ENCODE measurements around the gene LARP1B. TPM values are rescaled to one million over a fixed set of nuclear protein-coding genes. Genes with fewer than 3 reads are reported as not detected.

The LARP1B gene
- total and polyA plus RNA-seq, 10 donors, result 3.7 to 17.8 (median 10.8) TPM

DNA sequence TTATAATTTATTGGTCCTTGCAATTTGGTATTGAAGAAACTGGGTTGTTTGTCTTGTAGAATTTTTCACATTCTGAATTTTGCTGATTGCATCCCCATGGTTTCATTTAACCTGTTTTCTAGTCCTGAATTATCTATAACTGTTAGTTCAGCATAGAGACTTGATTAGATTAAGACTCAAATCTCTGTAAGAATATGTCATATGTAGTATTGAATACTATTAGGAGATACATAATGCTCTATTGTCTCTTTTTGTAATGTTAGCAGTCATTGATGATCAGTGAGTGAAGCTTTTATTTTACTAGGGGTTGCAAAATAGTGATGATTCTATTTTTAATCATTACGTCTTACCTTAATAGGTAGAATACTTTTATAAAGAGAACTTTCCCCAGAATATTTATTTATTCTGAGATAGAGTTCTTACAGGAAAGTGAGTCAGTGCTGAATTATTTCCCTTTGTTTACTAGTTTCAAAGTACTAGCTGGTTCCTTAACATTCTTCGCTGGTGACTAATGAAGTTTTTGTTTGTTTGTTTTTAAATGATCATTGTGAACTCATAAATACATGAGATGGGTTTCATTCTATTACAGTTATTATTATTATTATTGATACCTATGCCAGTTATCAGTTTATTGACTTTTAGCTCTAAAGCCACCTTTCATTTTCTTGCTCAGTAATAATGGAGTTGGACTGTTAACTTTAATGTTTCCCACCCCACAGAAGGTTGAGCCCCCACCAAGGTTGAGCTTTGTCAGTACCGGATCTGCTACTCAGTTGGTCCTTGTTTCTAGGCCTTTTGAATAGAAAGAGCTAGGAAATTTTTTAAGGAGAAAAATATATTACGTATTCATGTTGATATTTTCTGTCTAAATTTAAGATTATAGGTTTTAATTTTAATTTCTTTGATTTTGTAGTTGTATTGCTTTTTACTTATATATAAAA lies 102.3 kb downstream of the LARP1B start:
- H3K27ac ChIP-seq, result no peak overlapping the region
- TF ChIP-seq POLR2AphosphoS5 (IDR thresholded peaks at IDR 0.05) (no peak), POLR2A (IDR thresholded peaks at IDR 0.05) (no peak)
- TF ChIP-seq, protein P1, sequence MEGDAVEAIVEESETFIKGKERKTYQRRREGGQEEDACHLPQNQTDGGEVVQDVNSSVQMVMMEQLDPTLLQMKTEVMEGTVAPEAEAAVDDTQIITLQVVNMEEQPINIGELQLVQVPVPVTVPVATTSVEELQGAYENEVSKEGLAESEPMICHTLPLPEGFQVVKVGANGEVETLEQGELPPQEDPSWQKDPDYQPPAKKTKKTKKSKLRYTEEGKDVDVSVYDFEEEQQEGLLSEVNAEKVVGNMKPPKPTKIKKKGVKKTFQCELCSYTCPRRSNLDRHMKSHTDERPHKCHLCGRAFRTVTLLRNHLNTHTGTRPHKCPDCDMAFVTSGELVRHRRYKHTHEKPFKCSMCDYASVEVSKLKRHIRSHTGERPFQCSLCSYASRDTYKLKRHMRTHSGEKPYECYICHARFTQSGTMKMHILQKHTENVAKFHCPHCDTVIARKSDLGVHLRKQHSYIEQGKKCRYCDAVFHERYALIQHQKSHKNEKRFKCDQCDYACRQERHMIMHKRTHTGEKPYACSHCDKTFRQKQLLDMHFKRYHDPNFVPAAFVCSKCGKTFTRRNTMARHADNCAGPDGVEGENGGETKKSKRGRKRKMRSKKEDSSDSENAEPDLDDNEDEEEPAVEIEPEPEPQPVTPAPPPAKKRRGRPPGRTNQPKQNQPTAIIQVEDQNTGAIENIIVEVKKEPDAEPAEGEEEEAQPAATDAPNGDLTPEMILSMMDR (IDR thresholded peaks at IDR 0.05 in 8 of 11, conservative IDR thresholded peaks at IDR 0.05 in 3 of 11), result no peak
- no peaks in the 10 kb centered on the region for H3K9me3 ChIP-seq
- WGBS, 5 donors, result 64 to 87% (median 77%) methylated on average over 4 of the region's 4 CpGs
- H3K36me3 ChIP-seq, result no peaks in the 10 kb centered on the region
- H3K4me1 ChIP-seq, result no peaks in the 10 kb centered on the region
- intact Hi-C loops (cut with DNase I; ENCODE audit: low total_unique reads), result no loop called here
- H3K4me3 ChIP-seq, result no peak overlapping the region
- no peaks in the 10 kb centered on the region for H3K27me3 ChIP-seq (replicated peaks in 1 of 7)
- no peak for DNase-seq

DNA sequence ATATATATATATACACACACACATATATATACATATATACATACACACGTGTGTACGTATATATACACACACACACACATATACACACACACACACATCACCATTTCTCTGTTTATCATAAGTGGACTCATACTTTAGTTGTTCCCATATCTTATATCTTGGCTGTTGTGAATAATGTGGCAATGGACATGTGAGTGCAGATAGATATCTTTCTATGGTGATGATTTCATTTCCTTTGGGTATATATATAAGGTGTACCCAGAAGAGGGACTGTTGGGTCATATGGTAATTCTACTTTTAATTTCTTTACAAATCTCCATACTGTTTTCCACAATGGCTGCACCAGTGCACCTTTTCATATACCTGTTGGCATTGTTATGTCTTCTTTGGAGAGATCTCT lies 105.9 kb downstream of the LARP1B start:
- TF ChIP-seq, protein P1 (IDR thresholded peaks at IDR 0.05 in 8 of 11, conservative IDR thresholded peaks at IDR 0.05 in 3 of 11), result no peak
- TF ChIP-seq POLR2A (IDR thresholded peaks at IDR 0.05), result no peak
- no peak for TF ChIP-seq POLR2AphosphoS5 (IDR thresholded peaks at IDR 0.05)
- intact Hi-C loops (cut with DNase I; ENCODE audit: low total_unique reads), result no loop called here
- no peaks in the 10 kb centered on the region for H3K9me3 ChIP-seq

DNA sequence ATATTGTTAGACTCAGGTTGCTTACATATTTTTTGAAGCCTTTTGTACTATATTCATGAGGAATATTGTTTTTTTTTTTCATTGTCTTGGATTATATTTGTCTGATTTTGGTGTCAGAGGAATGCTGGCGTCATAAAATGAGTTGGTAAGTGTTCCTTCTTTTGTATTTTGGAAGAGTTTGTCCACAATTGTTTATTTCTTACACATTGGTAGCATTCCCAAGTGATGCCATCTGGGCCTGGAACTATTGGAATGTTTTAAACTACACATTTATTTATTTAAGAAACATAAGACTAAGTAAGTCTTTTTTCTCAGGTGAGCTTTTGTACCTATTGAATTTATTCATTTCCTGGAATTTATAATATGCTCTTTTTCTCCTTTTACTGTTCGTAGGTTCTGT lies 107.6 kb downstream of the LARP1B start:
- no peaks in the 10 kb centered on the region for H3K36me3 ChIP-seq
- TF ChIP-seq POLR2AphosphoS5 (IDR thresholded peaks at IDR 0.05), result no peak
- TF ChIP-seq POLR2A (IDR thresholded peaks at IDR 0.05), result no peak
- TF ChIP-seq, protein P1 (IDR thresholded peaks at IDR 0.05 in 8 of 11, conservative IDR thresholded peaks at IDR 0.05 in 3 of 11), result no peak
- 88 to 95% (median 93%) methylated on average over 2 of the region's 2 CpGs for WGBS, 5 donors
- no peaks in the 10 kb centered on the region for H3K4me1 ChIP-seq
- H3K9me3 ChIP-seq, result no peaks in the 10 kb centered on the region
- H3K27me3 ChIP-seq (replicated peaks in 1 of 7), result no peaks in the 10 kb centered on the region
- no peak overlapping the region for H3K27ac ChIP-seq
- H3K4me3 ChIP-seq, result no peak overlapping the region
- intact Hi-C loops (cut with DNase I; ENCODE audit: low total_unique reads), result no loop called here
- DNase-seq, result no peak

More for the DNA sequence above, 105.9 kb downstream of the LARP1B start:
- H3K4me3 ChIP-seq, result no peak overlapping the region
- no peaks in the 10 kb centered on the region for H3K36me3 ChIP-seq
- no peaks in the 10 kb centered on the region for H3K27me3 ChIP-seq (replicated peaks in 1 of 7)
- WGBS, 5 donors, result 86 to 100% (median 94%) methylated on average over 2 of the region's 2 CpGs
- no peaks in the 10 kb centered on the region for H3K4me1 ChIP-seq
- no peak overlapping the region for H3K27ac ChIP-seq
- DNase-seq, result no peak

DNA sequence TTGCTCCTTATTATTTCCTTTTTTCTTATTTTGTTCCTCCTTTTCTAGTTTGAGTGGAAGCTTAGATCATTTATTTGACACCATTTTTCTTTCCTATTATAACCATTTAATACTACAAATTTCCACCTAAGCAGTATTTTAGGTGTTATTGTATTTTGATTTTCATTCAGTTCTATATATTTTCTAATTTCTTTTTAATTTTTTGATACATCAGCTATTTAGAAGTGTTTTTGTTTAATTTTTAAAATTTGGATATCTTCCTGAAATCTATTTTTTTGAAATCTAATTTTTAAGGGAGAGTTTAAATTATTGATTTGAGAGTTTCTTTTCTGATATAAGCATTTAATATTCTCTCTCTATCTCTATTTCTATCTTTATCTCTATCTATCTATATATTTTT lies 108.1 kb downstream of the LARP1B start:
- Histone ChIP-seq H3K4me1 (no peaks in the 10 kb centered on the region), H3K27me3 (replicated peaks in 1 of 7) (no peaks in the 10 kb centered on the region), H3K27ac (no peak overlapping the region), H3K4me3 (no peak overlapping the region), H3K9me3 (no peaks in the 10 kb centered on the region), H3K36me3 (no peaks in the 10 kb centered on the region)
- TF ChIP-seq, protein P1 (IDR thresholded peaks at IDR 0.05 in 8 of 11, conservative IDR thresholded peaks at IDR 0.05 in 3 of 11), result no peak
- TF ChIP-seq POLR2AphosphoS5 (IDR thresholded peaks at IDR 0.05), result no peak
- no peak for TF ChIP-seq POLR2A (IDR thresholded peaks at IDR 0.05)
- intact Hi-C loops (cut with DNase I; ENCODE audit: low total_unique reads), result no loop called here
- DNase-seq, result no peak

Measured in spleen (tissue), 11 donors.